Ectodermal cell (in vitro differentiated cells): ENCODE results near the gene PSG5.
"Not testable (repeated sequence)": the region's sequence is repeated elsewhere in the genome, so short reads cannot be mapped to it uniquely, and the experiment has no call there.

Experiments used
- H3K27ac ChIP-seq: 2 replicates; pipeline ENCODE4 v1.7.0; 2013; ENCODE audit warnings: mild to moderate bottlenecking, low read depth, low read length; ENCODE audit not compliant: insufficient read depth, poor library complexity, severe bottlenecking
- H3K27me3 ChIP-seq: 2 replicates; pipeline ENCODE4 v1.7.0; 2013; ENCODE audit warnings: mild to moderate bottlenecking, low read length; ENCODE audit not compliant: insufficient read depth, control insufficient read depth, poor library complexity, severe bottlenecking
- H3K36me3 ChIP-seq: one replicate; pipeline ENCODE4 v1.7.0; 2013; ENCODE audit warnings: low read length; ENCODE audit not compliant: control insufficient read depth, insufficient read depth
- H3K4me1 ChIP-seq: one replicate; pipeline ENCODE4 v1.7.0; 2013; ENCODE audit warnings: low read length; ENCODE audit not compliant: control insufficient read depth, insufficient read depth
- H3K4me3 ChIP-seq: 2 replicates; pipeline ENCODE4 v1.7.0; 2013; ENCODE audit warnings: low read depth, low read length, control low read depth; ENCODE audit not compliant: insufficient read depth
- H3K9me3 ChIP-seq: 2 replicates; pipeline ENCODE4 v1.7.0; 2013; ENCODE audit warnings: mild to moderate bottlenecking, low read length, moderate library complexity; ENCODE audit not compliant: control insufficient read depth
- WGBS, 2 experiments: methylation state at CpG; one replicate each; pipeline ENCODE4 v1.1.7; 2013; ENCODE audit warnings: missing lambda C conversion rate in 2 of 2; 5-methylcytosine and 5-hydroxymethylcytosine counted together

Gene PSG5

DNA sequence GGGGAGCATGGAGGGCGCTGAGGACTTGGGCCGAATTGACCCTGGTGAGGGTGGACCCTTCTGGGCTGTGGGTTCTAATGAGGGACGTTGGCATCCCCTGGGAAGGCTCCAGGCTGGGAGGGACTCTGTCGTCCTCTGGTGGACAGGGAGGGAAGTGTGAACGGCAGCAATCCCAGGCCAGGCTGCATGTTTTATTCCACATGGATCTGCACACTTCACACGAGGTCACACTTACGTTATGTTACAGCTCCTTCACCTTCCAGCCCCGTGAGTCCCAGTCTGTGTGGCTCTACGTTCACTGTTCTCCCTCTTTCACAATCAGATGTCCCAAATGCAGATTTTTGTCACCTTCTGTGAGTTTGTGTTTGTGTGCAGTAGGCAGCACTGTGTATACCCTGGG is 1.8 kb upstream of the PSG5 start:
- H3K36me3 ChIP-seq, H3K4me1 ChIP-seq: not testable (repeated sequence)
- WGBS, 2 experiments: 76 to 78% methylated on average over 8 of the region's 9 CpGs

DNA sequence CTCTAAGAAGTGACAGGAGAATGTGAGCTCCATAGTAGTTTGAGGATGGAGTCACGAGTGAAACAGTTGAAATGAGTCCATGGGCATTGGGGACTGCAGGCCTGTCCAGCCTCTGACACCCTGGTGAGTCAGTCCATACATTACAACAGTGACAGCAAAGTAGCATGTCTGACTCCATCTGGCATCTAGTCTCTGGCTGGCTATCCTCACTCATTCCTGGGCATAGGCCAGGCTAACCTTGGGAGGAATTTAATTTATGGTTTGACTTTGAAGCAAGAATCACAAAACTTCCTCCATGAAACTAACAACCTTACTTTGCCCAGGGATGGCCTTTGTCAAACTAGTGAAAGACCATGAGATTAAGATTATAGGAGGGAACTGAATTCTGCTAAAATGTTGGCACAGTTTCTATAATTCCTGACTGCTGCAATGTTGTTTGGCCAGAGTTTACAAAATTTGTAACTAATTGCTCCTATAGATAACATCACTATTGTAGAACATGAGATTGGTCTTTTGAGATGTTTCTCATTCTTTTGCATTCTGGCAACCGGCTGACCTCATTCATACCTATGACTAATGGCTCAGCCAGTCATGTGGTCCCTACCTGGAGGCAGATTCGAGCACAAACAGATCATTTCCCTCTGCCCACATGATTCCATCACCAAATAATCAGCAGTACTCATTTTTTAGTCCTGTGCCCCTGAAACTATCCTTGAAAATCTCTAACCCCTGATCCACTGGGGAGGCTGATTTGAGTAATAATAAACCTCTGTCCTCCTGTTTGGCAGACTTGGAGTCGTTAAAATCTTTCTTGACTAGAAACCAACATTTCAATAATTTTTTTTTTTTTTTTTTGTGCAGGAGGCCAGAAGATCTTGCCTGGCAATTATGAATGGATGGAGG is 4.2 kb downstream of the PSG5 start:
- not testable (repeated sequence) for H3K4me1 ChIP-seq, H3K4me3 ChIP-seq, H3K36me3 ChIP-seq, H3K27me3 ChIP-seq, H3K27ac ChIP-seq, H3K9me3 ChIP-seq
- 75 to 84% methylated on average over 3 of the region's 4 CpGs for WGBS, 2 experiments

More for the DNA sequence above, 1.8 kb upstream of the PSG5 start:
- H3K27ac ChIP-seq, H3K4me3 ChIP-seq, H3K27me3 ChIP-seq, H3K9me3 ChIP-seq: not testable (repeated sequence)

DNA sequence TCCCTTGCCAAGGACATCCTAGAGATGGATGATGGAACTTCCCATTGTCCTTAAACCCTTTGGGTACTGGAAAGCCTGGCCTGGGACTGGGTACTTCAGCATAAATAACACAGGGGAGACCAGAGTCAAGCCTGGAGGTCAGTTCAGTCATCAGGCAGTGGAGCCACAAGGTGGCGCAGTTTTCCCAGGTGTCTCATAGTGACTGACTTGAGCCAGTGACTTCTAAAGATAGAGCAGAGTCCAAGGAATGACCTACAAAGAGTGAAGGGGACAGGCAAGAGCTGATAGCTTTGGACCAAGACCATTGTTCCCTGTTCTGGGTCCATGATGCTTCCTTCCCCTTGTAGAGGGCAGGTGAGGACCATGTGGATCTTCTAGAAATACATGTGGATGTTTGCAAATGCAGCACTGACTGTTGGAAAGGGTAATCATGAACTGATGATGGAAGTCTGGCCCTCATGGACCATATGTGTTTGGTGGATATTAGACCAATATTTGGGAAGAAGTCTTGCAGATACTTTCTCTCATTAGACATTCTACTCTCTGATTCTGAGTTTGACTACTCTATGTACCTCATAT is 6.7 kb downstream of the PSG5 start:
- 24 to 31% methylated on average over 1 of the region's 1 CpG for WGBS, 2 experiments
- not testable (repeated sequence) for H3K36me3 ChIP-seq, H3K4me1 ChIP-seq, H3K27me3 ChIP-seq, H3K4me3 ChIP-seq, H3K9me3 ChIP-seq, H3K27ac ChIP-seq

DNA sequence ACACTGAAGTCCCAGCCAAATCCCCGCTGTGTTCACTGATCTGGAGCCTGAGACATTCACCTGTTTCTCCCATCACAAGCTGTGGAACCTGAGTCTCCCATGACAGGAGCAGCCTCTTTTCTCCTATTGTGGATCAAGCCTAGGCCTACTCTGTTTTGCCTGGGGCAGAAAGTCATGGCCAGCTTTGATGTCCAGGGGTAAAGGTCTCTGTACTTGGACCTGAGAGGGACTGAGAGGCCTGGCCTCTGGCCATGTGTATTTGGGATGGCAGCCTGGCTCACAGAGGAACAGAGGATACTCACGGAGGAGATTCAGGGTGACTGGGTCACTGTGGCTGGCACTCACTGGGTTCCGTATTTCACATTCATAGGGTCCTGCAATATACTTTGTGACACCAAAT is 7.8 kb downstream of the PSG5 start:
- not testable (repeated sequence) for H3K9me3 ChIP-seq, H3K27me3 ChIP-seq, H3K36me3 ChIP-seq, H3K4me1 ChIP-seq, H3K27ac ChIP-seq, H3K4me3 ChIP-seq
- 93 to 100% methylated on average over 1 to 3 of the region's 3 CpGs for WGBS, 2 experiments

DNA sequence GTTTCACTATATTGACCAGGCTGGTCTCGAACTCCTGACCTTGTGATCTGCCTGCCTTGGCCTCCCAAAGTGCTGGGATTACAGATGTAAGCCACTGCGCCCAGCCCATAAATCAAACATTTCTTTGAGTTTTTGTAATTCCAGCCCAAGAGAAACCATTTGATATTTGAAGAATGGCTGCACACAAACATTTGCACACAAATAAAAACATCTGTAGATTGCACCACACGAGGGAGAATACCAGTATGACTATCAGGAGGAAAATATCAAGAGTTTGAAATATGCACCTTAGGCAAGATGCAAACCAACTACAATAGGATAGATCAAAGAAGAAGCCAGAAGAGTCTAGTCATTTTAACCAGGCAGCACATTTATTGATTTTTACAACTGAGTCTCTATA is 20.4 kb downstream of the PSG5 start:
- not testable (repeated sequence) for H3K36me3 ChIP-seq, H3K9me3 ChIP-seq, H3K27me3 ChIP-seq, H3K4me1 ChIP-seq, H3K27ac ChIP-seq, H3K4me3 ChIP-seq
- 86 to 92% methylated on average over 2 to 3 of the region's 3 CpGs for WGBS, 2 experiments

DNA sequence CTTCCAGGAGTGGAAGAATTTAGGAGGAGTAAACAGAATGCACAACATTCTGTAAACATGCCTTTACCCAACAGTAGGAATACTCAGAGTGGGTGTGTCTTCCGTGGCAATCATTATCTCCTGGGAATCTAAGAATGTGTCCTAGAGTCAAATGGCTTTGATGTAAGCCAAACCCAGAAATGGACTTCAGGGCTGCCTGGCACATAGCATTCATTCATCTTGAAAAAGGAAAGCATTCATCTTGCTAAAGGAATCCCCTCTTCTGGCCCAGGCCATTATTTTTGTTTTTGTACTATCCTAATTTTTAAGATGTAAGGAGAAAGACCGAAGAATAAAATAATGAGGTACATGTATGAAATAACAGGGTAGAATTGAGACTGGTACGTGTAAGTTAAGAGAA is 23.2 kb downstream of the PSG5 start:
- H3K4me1 ChIP-seq: not testable (repeated sequence)
- 80 to 94% methylated on average over 2 to 3 of the region's 3 CpGs for WGBS, 2 experiments

DNA sequence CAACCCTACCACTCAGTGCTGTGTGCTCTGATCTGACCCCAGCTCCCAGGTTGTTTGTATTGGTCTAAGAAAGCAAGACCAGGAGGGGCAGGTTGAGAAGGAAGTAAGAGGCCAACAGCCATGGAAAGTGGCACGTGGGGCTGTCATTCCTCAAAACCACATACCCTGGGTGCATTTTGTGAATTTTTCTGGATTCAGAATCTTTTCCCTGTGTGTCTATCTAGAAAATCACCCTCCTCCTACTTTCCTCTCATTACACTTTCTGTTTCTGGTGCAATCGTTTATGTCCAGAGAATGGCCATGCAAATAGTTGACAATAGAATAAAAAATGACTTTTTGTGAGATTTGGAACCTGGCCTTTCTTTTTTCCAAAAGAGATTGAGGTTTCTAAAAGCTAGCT is 24.1 kb downstream of the PSG5 start:
- H3K4me3 ChIP-seq, H3K27ac ChIP-seq, H3K9me3 ChIP-seq, H3K36me3 ChIP-seq, H3K4me1 ChIP-seq, H3K27me3 ChIP-seq: not testable (repeated sequence)
- WGBS, 2 experiments: 81 to 91% methylated on average over 2 of the region's 2 CpGs

More for the DNA sequence above, 23.2 kb downstream of the PSG5 start:
- H3K27me3 ChIP-seq, H3K36me3 ChIP-seq, H3K27ac ChIP-seq, H3K9me3 ChIP-seq, H3K4me3 ChIP-seq: not testable (repeated sequence)

DNA sequence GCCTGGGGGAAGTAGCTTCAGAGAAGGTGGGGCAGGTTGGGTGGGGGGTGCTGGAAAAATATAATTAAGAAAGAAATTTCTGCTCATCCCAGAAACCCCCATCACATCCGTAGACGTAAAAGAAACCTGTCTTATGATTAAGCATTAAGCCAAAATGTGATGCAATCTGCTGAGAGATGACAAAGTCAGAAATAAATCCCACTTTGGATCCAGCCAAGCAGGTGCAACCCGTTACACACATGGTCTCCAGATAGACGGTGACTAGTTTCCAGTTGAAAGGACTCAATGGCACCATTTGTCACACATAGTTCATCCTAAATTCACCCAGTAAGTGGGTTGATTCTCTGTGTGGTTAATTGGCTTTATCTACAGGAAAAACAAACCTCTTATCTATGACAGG is 34.1 kb downstream of the PSG5 start:
- 84 to 89% methylated on average over 4 of the region's 4 CpGs for WGBS, 2 experiments
- Histone ChIP-seq H3K27me3 (no peaks in the 10 kb centered on the region), H3K4me3 (no peak overlapping the region), H3K4me1 (no peaks in the 10 kb centered on the region), H3K9me3 (no peaks in the 10 kb centered on the region), H3K27ac (no peak overlapping the region), H3K36me3 (no peaks in the 10 kb centered on the region)

DNA sequence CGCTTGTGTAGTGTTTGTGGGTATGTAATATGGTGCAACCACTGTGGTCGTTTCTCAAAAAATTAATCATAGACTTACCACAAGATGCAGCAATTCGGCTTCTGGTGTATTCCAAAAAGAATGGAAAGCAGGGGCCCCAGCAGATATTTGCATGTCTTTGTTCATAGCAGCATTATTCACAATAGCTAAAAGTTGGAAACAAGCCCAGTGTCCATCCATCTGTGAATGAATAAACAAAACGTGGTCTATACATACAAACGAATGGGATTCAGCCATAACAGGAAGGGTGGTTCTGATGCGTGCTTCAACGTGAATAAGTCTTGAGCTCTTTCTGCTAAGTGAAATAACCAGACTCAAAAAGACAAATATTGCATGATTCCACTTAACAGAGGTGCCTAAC is 36.5 kb downstream of the PSG5 start:
- not testable (repeated sequence) for H3K27ac ChIP-seq, H3K36me3 ChIP-seq, H3K4me3 ChIP-seq, H3K9me3 ChIP-seq, H3K4me1 ChIP-seq, H3K27me3 ChIP-seq
- 82 to 89% methylated on average over 6 to 7 of the region's 7 CpGs for WGBS, 2 experiments

DNA sequence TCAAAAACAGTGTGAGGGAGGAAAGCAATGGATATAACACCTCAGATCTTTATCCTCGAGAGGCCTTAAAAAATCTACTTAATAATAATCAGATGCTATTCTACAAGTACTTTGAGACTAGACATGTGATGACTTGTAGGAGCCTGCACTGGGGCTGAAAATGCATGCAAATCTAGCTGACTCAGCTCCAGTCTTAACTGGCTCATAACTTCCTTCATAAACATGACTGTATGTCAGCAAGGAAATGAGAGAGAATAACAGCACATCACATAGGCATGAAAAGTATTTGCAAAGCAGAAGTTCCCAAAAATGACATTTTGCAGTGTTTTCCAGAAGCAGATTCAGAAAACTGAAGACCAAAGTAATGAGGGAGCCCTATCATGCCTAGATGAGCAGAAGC is 38.1 kb downstream of the PSG5 start:
- WGBS, 2 experiments: 91% methylated on average over 1 of the region's 1 CpG; no CpG with 5 or more reads in 1 of the 2 experiments
- H3K4me3 ChIP-seq: no peak overlapping the region
- H3K4me1 ChIP-seq: no peaks in the 10 kb centered on the region
- no peaks in the 10 kb centered on the region for H3K36me3 ChIP-seq
- no peak overlapping the region for H3K27ac ChIP-seq
- H3K9me3 ChIP-seq: no peaks in the 10 kb centered on the region
- H3K27me3 ChIP-seq: no peaks in the 10 kb centered on the region
